SU-DHL-6 (cell line): Measurements from ENCODE around the gene C1D.

Experiments
- H2AFZ ChIP-seq: fragments of 200-600 bp; sonication (generic); 2 replicates; pipeline ENCODE4 v1.6.1; 2014; ENCODE audit warnings: low read depth, mild to moderate bottlenecking, moderate library complexity, mixed read lengths, antibody characterized with exemption, low read length; ENCODE audit not compliant: severe bottlenecking
- H3F3A ChIP-seq: fragments of 200-600 bp; shearing (Covaris generic); 2 replicates; pipeline ENCODE4 v1.6.0; 2016; ENCODE audit warnings: antibody characterized with exemption, mild to moderate bottlenecking; ENCODE audit not compliant: insufficient read depth
- H3K27ac ChIP-seq: fragments of 200-600 bp; sonication (generic); 2 replicates; pipeline ENCODE4 v1.5.1; 2016; ENCODE audit warnings: low read depth, mild to moderate bottlenecking, low read length, moderate library complexity, mixed read lengths
- H3K27me3 ChIP-seq: fragments of 200-600 bp; sonication (generic), shearing (Covaris generic); 2 replicates; pipeline ENCODE4 v1.6.0; 2014; ENCODE audit warnings: mild to moderate bottlenecking, low read length
- H3K36me3 ChIP-seq: fragments of 200-600 bp; sonication (generic); 2 replicates; pipeline ENCODE4 v1.6.1; 2014; ENCODE audit warnings: mild to moderate bottlenecking, low read length, mixed read lengths
- H3K4me2 ChIP-seq: fragments of 300-600, 200-600 bp; shearing (Covaris generic), sonication (generic); 2 replicates; pipeline ENCODE4 v1.6.0; 2014; ENCODE audit warnings: low read length, low read depth, mild to moderate bottlenecking; ENCODE audit not compliant: poor library complexity, severe bottlenecking
- H3K4me3 ChIP-seq: fragments of 200-600 bp; sonication (generic); 2 replicates; pipeline ENCODE4 v1.5.1; 2014; ENCODE audit warnings: antibody characterized with exemption, low read length, mild to moderate bottlenecking, mixed read lengths; ENCODE audit not compliant: insufficient read depth, poor library complexity, severe bottlenecking
- H3K79me2 ChIP-seq: fragments of 200-600 bp; sonication (generic); 2 replicates; pipeline ENCODE4 v1.6.1; 2014; ENCODE audit warnings: mild to moderate bottlenecking, low read length, moderate library complexity; ENCODE audit not compliant: insufficient read depth
- H3K9ac ChIP-seq: fragments of 200-600 bp; sonication (generic); 2 replicates; pipeline ENCODE4 v1.7.0; 2014; ENCODE audit warnings: mild to moderate bottlenecking, low read length
- H3K9me2 ChIP-seq: fragments of 200-600 bp; sonication (generic); replicated peaks from 2 replicates; pipeline ENCODE4 v1.6.1; 2014; ENCODE audit warnings: low read length; ENCODE audit not compliant: insufficient read depth
- H3K9me3 ChIP-seq: fragments of 200-600 bp; sonication (generic); 2 replicates; pipeline ENCODE4 v1.6.1; 2014; ENCODE audit warnings: low read length, mixed read lengths; ENCODE audit not compliant: insufficient read depth
- H4K20me1 ChIP-seq: fragments of 200-600 bp; sonication (generic); 2 replicates; pipeline ENCODE4 v1.6.1; 2014; ENCODE audit warnings: low read depth, mild to moderate bottlenecking, antibody characterized with exemption, low read length, moderate library complexity, mixed read lengths
- EZH2phosphoT487 ChIP-seq: fragments of 200-600 bp; sonication (generic), shearing (Covaris generic); conservative IDR thresholded peaks from 2 replicates; pipeline ENCODE4 v1.6.1; 2018; ENCODE audit warnings: mild to moderate bottlenecking, antibody characterized with exemption, low read length, moderate library complexity, mixed read lengths
- TF ChIP-seq, protein P1 (sequence below): fragments of 200-600 bp; sonication (generic); IDR thresholded peaks from one replicate; pipeline ENCODE4 v1.5.1; 2017; ENCODE audit warnings: antibody characterized with exemption, mild to moderate bottlenecking, low read length, moderate library complexity; ENCODE audit not compliant: insufficient read depth, poor library complexity, severe bottlenecking

The C1D gene

DNA sequence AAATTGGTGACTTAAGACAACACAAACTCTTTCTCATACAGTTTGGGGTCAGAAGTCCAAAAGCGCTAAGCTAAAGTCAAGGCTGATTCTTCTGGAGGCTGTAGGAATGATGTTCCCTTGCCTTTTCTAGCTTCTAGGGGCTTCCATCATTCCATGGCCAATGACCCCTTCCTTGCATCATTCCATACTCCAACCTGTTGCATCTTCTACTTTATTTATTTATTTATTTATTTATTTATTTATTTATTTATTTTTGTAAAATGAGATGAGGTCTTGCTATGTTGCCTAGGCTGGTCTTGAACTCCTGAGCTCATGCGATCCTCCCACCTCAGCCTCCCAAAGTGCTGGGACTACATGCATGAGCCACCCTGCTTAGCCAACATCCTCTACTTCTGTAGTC is 44.7 kb upstream of the C1D start:
- Histone ChIP-seq H2AFZ (no peak overlapping the region), H3K9me2 (no peaks in the 10 kb centered on the region), H3K4me3 (no peak overlapping the region), H4K20me1 (no peaks in the 10 kb centered on the region), H3K9me3 (peaks cover 13% of the 10 kb centered on the region; the same call in 1 of the 2 replicates), H3K4me2 (no peak overlapping the region), H3K36me3 (0 out of 2 replicates have a peak, but pooled peaks cover 3% of the 10 kb centered on the region), H3K9ac (no peak overlapping the region), H3K79me2 (no peaks in the 10 kb centered on the region), H3K27me3 (no peaks in the 10 kb centered on the region), H3F3A (no peaks in the 10 kb centered on the region), H3K27ac (no peak overlapping the region)
- TF ChIP-seq, protein P1, sequence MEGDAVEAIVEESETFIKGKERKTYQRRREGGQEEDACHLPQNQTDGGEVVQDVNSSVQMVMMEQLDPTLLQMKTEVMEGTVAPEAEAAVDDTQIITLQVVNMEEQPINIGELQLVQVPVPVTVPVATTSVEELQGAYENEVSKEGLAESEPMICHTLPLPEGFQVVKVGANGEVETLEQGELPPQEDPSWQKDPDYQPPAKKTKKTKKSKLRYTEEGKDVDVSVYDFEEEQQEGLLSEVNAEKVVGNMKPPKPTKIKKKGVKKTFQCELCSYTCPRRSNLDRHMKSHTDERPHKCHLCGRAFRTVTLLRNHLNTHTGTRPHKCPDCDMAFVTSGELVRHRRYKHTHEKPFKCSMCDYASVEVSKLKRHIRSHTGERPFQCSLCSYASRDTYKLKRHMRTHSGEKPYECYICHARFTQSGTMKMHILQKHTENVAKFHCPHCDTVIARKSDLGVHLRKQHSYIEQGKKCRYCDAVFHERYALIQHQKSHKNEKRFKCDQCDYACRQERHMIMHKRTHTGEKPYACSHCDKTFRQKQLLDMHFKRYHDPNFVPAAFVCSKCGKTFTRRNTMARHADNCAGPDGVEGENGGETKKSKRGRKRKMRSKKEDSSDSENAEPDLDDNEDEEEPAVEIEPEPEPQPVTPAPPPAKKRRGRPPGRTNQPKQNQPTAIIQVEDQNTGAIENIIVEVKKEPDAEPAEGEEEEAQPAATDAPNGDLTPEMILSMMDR: no peak
- no peak for TF ChIP-seq EZH2phosphoT487

DNA sequence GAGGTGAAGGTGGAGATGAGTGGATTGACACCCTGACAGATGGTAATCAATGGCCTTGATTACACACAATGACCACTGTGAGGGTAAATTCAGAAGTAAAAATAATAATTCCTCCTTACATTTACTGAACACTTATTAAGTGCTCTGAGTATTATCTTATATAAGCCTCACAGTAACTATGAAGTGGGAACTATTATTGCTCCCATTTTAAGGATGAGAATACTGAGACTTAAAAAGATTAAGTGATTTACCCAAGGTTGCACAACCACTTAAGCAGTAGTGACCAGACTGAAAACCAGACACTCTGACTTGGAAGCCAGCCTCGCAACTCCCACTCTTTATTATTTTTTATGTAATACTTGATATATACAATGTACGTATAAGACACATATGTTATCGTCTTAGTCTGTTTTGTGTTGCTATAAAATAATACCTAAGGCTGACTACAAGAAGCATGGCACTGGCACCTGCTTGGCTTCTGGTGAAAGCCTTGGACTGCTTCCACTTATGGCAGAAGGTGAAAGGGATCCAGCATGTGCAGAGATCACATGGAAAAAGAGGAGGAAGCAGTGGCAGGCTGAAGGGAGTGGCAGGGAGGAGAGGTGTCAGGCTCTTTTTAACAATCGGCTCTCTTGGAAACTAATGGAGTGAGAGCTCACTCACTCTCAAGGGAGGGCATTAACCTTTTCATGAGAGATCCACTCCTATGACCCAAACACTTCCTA is 41.5 kb upstream of the C1D start:
- Histone ChIP-seq H3K79me2 (no peaks in the 10 kb centered on the region), H3K4me2 (no peak overlapping the region), H2AFZ (no peak overlapping the region), H3K9me2 (no peaks in the 10 kb centered on the region), H3K9ac (no peak overlapping the region), H3K9me3 (peaks cover 13% of the 10 kb centered on the region; the same call in 1 of the 2 replicates), H4K20me1 (no peaks in the 10 kb centered on the region), H3K4me3 (no peak overlapping the region), H3K27ac (no peak overlapping the region), H3F3A (no peaks in the 10 kb centered on the region), H3K27me3 (no peaks in the 10 kb centered on the region), H3K36me3 (0 out of 2 replicates have a peak, but pooled peaks cover 3% of the 10 kb centered on the region)
- TF ChIP-seq, protein P1: no peak
- TF ChIP-seq EZH2phosphoT487: no peak

DNA sequence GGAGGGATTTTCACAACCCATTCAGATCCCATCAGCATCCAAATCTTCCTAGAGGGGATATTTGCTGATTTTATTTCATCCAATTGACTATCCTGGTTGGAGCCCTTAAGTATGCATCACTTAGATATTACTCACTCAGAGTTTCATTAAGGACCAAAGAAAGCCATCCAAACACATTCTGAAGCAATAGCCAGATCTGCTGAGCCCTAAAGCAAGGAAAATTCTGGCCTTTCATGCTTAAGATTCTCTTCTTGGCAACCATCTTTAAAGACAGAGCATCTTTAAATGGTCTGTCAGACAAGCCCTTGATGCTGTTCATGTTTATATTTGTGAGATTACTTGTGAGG is 40.9 kb upstream of the C1D start:
- peaks cover 13% of the 10 kb centered on the region; the same call in 1 of the 2 replicates for H3K9me3 ChIP-seq
- no peaks in the 10 kb centered on the region for H3F3A ChIP-seq
- H3K4me2 ChIP-seq: no peak overlapping the region

More for the DNA sequence above, 40.9 kb upstream of the C1D start:
- no peak for TF ChIP-seq EZH2phosphoT487
- TF ChIP-seq, protein P1: no peak
- Histone ChIP-seq H3K9ac (no peak overlapping the region), H3K9me2 (no peaks in the 10 kb centered on the region), H3K36me3 (0 out of 2 replicates have a peak, but pooled peaks cover 3% of the 10 kb centered on the region), H3K27ac (no peak overlapping the region), H3K4me3 (no peak overlapping the region), H3K79me2 (no peaks in the 10 kb centered on the region), H2AFZ (no peak overlapping the region), H4K20me1 (no peaks in the 10 kb centered on the region), H3K27me3 (no peaks in the 10 kb centered on the region)
